Measurements from ENCODE around the gene NUMA1.

DNA sequence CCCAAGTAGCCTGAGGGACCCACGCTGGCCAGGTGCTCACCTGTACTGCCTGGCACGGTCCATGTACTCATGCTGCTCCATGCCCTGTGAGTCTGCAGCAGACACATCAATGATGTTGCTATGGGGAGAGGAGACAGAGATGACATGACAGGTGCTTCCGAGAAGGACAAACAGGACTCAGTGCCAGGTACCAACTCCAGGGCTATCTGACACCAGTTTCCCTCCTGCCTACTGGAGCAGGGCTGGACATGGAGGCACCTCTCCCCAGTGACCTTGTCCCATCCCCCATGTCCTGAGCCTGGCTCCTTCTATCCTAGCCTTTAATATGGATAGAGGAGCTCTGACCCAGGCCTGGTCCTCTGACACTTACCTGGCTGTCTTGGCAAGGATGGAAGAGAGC, 18.4 kb upstream of the NUMA1 start:
- TF ChIP-seq, protein P1, sequence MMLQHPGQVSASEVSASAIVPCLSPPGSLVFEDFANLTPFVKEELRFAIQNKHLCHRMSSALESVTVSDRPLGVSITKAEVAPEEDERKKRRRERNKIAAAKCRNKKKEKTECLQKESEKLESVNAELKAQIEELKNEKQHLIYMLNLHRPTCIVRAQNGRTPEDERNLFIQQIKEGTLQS (IDR thresholded peaks at IDR 0.05), result no peak
- TF ChIP-seq, protein P1 (CRISPR knock-in tag; conservative IDR thresholded peaks at IDR 0.05), result no peak
- TF ChIP-seq LEF1 (IDR thresholded peaks at IDR 0.05) (no peak), BACH1 (tag; IDR thresholded peaks at IDR 0.05) (no peak), POLR2AphosphoS5 (IDR thresholded peaks at IDR 0.05; ENCODE audit: control insufficient read depth, insufficient read depth, low read depth, low read length) (no peak), TAF1 (IDR thresholded peaks at IDR 0.05; ENCODE audit: control insufficient read depth, extremely low read depth, insufficient read depth, low read length, severe bottlenecking) (no peak), YY1 (IDR thresholded peaks at IDR 0.05; ENCODE audit: borderline replicate concordance in 1 of 3, control insufficient read depth in 1 of 3, extremely low read depth in 1 of 3, insufficient read depth in 3 of 3, insufficient read length in 1 of 3, insufficient replicate concordance in 2 of 3, low read depth in 1 of 3, low read length in 2 of 3) (no peak)
- TF ChIP-seq, protein P2, sequence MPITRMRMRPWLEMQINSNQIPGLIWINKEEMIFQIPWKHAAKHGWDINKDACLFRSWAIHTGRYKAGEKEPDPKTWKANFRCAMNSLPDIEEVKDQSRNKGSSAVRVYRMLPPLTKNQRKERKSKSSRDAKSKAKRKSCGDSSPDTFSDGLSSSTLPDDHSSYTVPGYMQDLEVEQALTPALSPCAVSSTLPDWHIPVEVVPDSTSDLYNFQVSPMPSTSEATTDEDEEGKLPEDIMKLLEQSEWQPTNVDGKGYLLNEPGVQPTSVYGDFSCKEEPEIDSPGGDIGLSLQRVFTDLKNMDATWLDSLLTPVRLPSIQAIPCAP (CRISPR knock-in tag; IDR thresholded peaks at IDR 0.05; ENCODE audit: borderline replicate concordance), result no peak
- TF ChIP-seq, protein P3, sequence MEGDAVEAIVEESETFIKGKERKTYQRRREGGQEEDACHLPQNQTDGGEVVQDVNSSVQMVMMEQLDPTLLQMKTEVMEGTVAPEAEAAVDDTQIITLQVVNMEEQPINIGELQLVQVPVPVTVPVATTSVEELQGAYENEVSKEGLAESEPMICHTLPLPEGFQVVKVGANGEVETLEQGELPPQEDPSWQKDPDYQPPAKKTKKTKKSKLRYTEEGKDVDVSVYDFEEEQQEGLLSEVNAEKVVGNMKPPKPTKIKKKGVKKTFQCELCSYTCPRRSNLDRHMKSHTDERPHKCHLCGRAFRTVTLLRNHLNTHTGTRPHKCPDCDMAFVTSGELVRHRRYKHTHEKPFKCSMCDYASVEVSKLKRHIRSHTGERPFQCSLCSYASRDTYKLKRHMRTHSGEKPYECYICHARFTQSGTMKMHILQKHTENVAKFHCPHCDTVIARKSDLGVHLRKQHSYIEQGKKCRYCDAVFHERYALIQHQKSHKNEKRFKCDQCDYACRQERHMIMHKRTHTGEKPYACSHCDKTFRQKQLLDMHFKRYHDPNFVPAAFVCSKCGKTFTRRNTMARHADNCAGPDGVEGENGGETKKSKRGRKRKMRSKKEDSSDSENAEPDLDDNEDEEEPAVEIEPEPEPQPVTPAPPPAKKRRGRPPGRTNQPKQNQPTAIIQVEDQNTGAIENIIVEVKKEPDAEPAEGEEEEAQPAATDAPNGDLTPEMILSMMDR (IDR thresholded peaks at IDR 0.05 in 2 of 3, conservative IDR thresholded peaks at IDR 0.05 in 1 of 3; ENCODE audit: insufficient read depth in 2 of 3, low read depth in 1 of 3, low read length in 3 of 3), result no peak
- TF ChIP-seq, protein P4, sequence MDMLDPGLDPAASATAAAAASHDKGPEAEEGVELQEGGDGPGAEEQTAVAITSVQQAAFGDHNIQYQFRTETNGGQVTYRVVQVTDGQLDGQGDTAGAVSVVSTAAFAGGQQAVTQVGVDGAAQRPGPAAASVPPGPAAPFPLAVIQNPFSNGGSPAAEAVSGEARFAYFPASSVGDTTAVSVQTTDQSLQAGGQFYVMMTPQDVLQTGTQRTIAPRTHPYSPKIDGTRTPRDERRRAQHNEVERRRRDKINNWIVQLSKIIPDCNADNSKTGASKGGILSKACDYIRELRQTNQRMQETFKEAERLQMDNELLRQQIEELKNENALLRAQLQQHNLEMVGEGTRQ (CRISPR knock-in tag; IDR thresholded peaks at IDR 0.05), result no peak

All from K562 (cell line).